Thymus (tissue), 11 donors: Measurements from ENCODE around the gene PLLP. TPM values are rescaled to one million over a fixed set of nuclear protein-coding genes. Genes with fewer than 3 reads are reported as not detected.

ENCODE experiments used
- DNase-seq, 9 donors: peaks; one replicate each; pipeline ENCODE4 v3.0.0-alpha.2; 2013; ENCODE audit warnings: low spot score in 9 of 9, low read depth in 6 of 9, missing footprints in 1 of 9
- H3K27ac ChIP-seq, 2 donors: one replicate each; pipeline ENCODE4 v1.5.1; 2013; ENCODE audit warnings: control low read depth in 1 of 2, low read depth in 1 of 2, low read length in 1 of 2, mild to moderate bottlenecking in 1 of 2, moderate library complexity in 1 of 2
- H3K27me3 ChIP-seq, 2 donors: one replicate each; pipeline ENCODE4 v1.5.1; 2013; ENCODE audit warnings: low read length in 1 of 2; ENCODE audit not compliant: control insufficient read depth in 2 of 2, insufficient read depth in 1 of 2
- H3K36me3 ChIP-seq, 2 donors: one replicate each; pipeline ENCODE4 v1.5.1; 2013; ENCODE audit warnings: low read length in 1 of 2, mild to moderate bottlenecking in 1 of 2, moderate library complexity in 1 of 2; ENCODE audit not compliant: control insufficient read depth in 2 of 2, insufficient read depth in 2 of 2
- H3K4me1 ChIP-seq, 2 donors: one replicate each; pipeline ENCODE4 v1.5.1; 2013; ENCODE audit warnings: low read length in 2 of 2; ENCODE audit not compliant: control insufficient read depth in 2 of 2, insufficient read depth in 2 of 2
- H3K4me3 ChIP-seq, 2 donors: one replicate each; pipeline ENCODE4 v1.5.1; 2013; ENCODE audit warnings: low read length in 2 of 2, control low read depth in 1 of 2, mild to moderate bottlenecking in 1 of 2
- H3K9me3 ChIP-seq, 2 donors: one replicate each; pipeline ENCODE4 v1.5.1; 2013; ENCODE audit warnings: low read length in 1 of 2, mild to moderate bottlenecking in 1 of 2; ENCODE audit not compliant: control insufficient read depth in 2 of 2, insufficient read depth in 1 of 2
- WGBS: extraction: QIAGEN DNeasy Blood & Tissue Kit; methylation state at CpG from one replicate; pipeline ENCODE4 v1.1.7; 2013; 5-methylcytosine and 5-hydroxymethylcytosine counted together
- polyA plus RNA-seq: library from polyadenylated mRNA; stranded (reverse); fragments of 200-250 nt; gene quantifications from one replicate; pipeline ENCODE4 v1.2.3, GENCODE V29; 2013
- total RNA-seq: library from RNA; stranded (reverse); fragments of 120-200 nt; gene quantifications from one replicate; pipeline ENCODE4 v1.2.4, GENCODE V29; 2013
- donor health status: healthy.

The PLLP gene
- total and polyA plus RNA-seq, 2 donors = 1.2 to 4.9 TPM

- H3K4me1 ChIP-seq = peaks cover 5 to 10% of the 10 kb centered on the region in 2 donors
- H3K27ac ChIP-seq = no peak overlapping the region
- DNase-seq = no peak
- H3K9me3 ChIP-seq = no peaks in the 10 kb centered on the region
- no peak overlapping the region for H3K4me3 ChIP-seq
- WGBS = 98% methylated on average over 2 of the region's 2 CpGs
- no peaks in the 10 kb centered on the region for H3K27me3 ChIP-seq
- H3K36me3 ChIP-seq = peaks cover 7 to 13% of the 10 kb centered on the region in 2 donors
Observed at GRCh38 chr16:57242650-57243049, 41.8 kb downstream of the PLLP start.

- WGBS = 84% methylated on average over 2 of the region's 2 CpGs
- H3K9me3 ChIP-seq = no peaks in the 10 kb centered on the region
- no peak overlapping the region for H3K4me3 ChIP-seq
- peaks cover 2 to 5% of the 10 kb centered on the region in 2 donors for H3K4me1 ChIP-seq
- H3K27ac ChIP-seq = no peak overlapping the region
- H3K27me3 ChIP-seq = no peaks in the 10 kb centered on the region
- DNase-seq = no peak
- peaks cover 9 to 13% of the 10 kb centered on the region in 2 donors for H3K36me3 ChIP-seq
Observed at GRCh38 chr16:57240851-57241250, 43.6 kb downstream of the PLLP start.

DNA sequence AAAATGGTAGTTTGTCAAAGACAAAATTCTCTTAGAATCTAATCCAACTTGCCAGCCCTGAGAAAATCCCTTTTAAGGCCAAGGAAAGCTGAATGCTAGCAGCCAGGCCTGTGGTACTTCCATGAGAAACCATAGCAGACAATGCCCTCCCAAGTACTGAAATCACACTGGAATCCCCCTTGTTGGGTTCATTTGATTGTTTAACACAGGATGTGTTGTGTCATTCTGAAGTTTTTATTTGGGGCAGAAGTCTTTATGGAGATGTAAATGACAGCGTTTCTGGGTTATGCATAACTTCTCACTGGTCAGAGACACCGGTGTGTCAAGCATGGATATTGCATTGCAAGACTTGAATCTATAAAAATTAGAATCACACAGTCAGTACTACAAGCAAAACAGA is 45.4 kb downstream of the PLLP start:
- Histone ChIP-seq H3K36me3 (peaks cover 18 to 30% of the 10 kb centered on the region in 2 donors), H3K27me3 (no peaks in the 10 kb centered on the region), H3K4me1 (peaks cover 0 to 1% of the 10 kb centered on the region in 2 donors), H3K4me3 (no peak overlapping the region), H3K9me3 (no peaks in the 10 kb centered on the region), H3K27ac (no peak overlapping the region)
- DNase-seq = no peak
- WGBS = 95% methylated on average over 2 of the region's 2 CpGs

DNA sequence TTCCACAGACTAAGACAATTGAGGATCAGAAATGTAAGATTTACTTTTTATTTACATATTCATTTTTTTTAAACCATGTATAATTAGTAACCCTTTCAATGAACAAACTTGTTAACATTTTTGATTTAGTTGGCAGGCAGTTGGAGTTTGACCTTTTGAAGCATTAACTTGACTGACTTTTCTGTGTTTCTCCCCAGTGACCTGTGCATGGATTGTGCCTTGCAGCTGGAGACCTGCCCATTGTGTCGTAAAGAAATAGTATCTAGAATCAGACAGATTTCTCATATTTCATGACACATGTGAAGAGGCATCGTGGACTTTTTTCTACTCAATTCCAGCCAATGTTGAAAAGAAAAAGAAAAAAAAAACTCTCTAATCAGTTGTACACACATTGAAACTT is 45.8 kb downstream of the PLLP start:
- H3K4me1 ChIP-seq = no peaks in the 10 kb centered on the region
- no peak overlapping the region for H3K27ac ChIP-seq
- H3K27me3 ChIP-seq = no peaks in the 10 kb centered on the region
- no peak overlapping the region for H3K4me3 ChIP-seq
- H3K9me3 ChIP-seq = no peaks in the 10 kb centered on the region
- DNase-seq = no peak
- H3K36me3 ChIP-seq = peaks cover 22 to 34% of the 10 kb centered on the region in 2 donors
- 90% methylated on average over 2 of the region's 2 CpGs for WGBS

DNA sequence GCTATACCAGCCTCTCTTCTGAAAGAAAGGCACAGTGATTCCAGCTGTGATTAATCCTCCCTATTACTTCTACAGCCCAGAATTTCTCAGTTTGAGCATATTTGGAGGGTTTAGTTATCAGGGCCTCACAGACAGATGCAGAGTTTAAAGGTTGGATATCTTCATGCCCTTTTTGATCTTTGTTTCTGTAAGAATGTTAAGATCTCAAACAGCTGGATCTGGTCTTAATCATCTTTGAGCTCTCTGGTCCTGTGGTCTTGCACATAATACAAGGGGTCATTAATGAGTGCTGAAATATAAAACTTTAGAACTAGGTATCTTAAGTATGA is 48.5 kb downstream of the PLLP start:
- H3K27me3 ChIP-seq = no peaks in the 10 kb centered on the region
- no peaks in the 10 kb centered on the region for H3K4me1 ChIP-seq
- no peak overlapping the region for H3K4me3 ChIP-seq

GRCh38 chr16:57235128-57236021 is 49.1 kb downstream of the PLLP start:
- WGBS = 81% methylated on average over 8 of the region's 8 CpGs
- H3K36me3 ChIP-seq = peaks cover 49 to 67% of the 10 kb centered on the region in 2 donors
- DNase-seq = no peak
- H3K9me3 ChIP-seq = no peaks in the 10 kb centered on the region
- no peak overlapping the region for H3K27ac ChIP-seq
- no peaks in the 10 kb centered on the region for H3K4me1 ChIP-seq
- H3K27me3 ChIP-seq = no peaks in the 10 kb centered on the region
- no peak overlapping the region for H3K4me3 ChIP-seq

More for the DNA sequence above, 48.5 kb downstream of the PLLP start:
- Histone ChIP-seq H3K27ac (no peak overlapping the region), H3K9me3 (no peaks in the 10 kb centered on the region), H3K36me3 (peaks cover 43 to 61% of the 10 kb centered on the region in 2 donors)
- DNase-seq = no peak

GRCh38 chr16:57234707-57235092 is 49.8 kb downstream of the PLLP start:
- no peaks in the 10 kb centered on the region for H3K27me3 ChIP-seq
- no peak overlapping the region for H3K4me3 ChIP-seq
- H3K4me1 ChIP-seq = no peaks in the 10 kb centered on the region
- H3K27ac ChIP-seq = no peak overlapping the region
- H3K36me3 ChIP-seq = peaks cover 53 to 74% of the 10 kb centered on the region in 2 donors
- no peak for DNase-seq
- H3K9me3 ChIP-seq = no peaks in the 10 kb centered on the region

DNA sequence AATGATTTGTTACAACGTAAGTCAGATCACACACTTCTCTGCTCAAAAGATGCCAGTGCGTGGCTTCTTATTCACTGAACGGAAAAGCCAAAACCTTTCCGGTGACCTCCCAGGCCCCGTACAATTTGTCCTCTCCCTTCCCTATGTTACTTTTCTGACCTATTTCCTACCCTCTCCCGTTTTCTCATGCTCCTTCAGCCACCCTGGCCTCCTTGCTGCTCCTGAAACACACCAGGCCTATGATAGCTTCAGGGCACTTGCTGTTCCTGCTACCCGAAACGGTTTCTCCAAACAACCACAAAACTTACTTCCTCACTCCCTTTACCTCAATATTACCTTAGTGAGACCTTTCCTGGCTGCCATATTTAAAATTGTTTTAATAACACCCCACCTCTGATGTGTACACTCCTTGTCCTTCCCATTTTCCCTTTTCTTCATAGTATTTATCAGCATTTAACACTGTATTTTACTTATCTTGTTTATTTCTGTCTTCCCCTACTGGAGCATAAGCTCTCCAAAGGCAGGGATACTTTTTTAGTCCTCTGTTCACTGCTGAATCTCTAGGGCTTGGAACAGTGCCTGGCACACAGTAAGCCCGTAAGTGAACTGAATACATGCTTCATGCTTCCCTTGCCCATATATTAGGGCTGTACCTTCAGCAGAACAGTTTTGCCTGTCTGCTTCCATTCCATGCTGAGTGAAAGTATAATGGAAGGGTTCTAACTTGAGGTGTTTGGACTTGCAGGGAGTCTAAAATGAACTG is 50.3 kb downstream of the PLLP start:
- no peaks in the 10 kb centered on the region for H3K27me3 ChIP-seq
- no peaks in the 10 kb centered on the region for H3K9me3 ChIP-seq
- H3K27ac ChIP-seq = no peak overlapping the region
- peaks cover 53 to 75% of the 10 kb centered on the region in 2 donors for H3K36me3 ChIP-seq
- H3K4me3 ChIP-seq = no peak overlapping the region
- WGBS = 98% methylated on average over 9 of the region's 9 CpGs
- no peaks in the 10 kb centered on the region for H3K4me1 ChIP-seq
- no peak for DNase-seq

- Histone ChIP-seq H3K27ac (no peak overlapping the region), H3K27me3 (no peaks in the 10 kb centered on the region), H3K9me3 (no peaks in the 10 kb centered on the region), H3K4me1 (no peaks in the 10 kb centered on the region), H3K36me3 (peaks cover 68 to 82% of the 10 kb centered on the region in 2 donors), H3K4me3 (no peak overlapping the region)
- WGBS = 92% methylated on average over 3 of the region's 3 CpGs
- no peak for DNase-seq
Observed at GRCh38 chr16:57231821-57232350, 52.6 kb downstream of the PLLP start.
